HG03135 (cell line): ENCODE data around the gene MCU.
"Not testable (repeated sequence)": the region's sequence is repeated elsewhere in the genome, so short reads cannot be mapped to it uniquely, and the experiment has no call there.

Experiments used
- ATAC-seq: cut with Tn5 transposase; IDR thresholded peaks from one replicate; pipeline ENCODE4 v1.9.1; 2021; ENCODE audit warnings: mild to moderate bottlenecking, moderate library complexity; ENCODE audit not compliant: unreplicated experiment

MCU gene

GRCh38 chr10:72729528-72729927 lies 37.6 kb downstream of the MCU start:
- ATAC-seq = no peak

- ATAC-seq = no peak
These were observed 38.5 kb downstream of the MCU start for GRCh38 chr10:72730479-72730878.

GRCh38 chr10:72731916-72732419 lies 40.0 kb downstream of the MCU start:
- ATAC-seq = no peak

GRCh38 chr10:72732521-72732920 lies 40.6 kb downstream of the MCU start:
- no peak for ATAC-seq

GRCh38 chr10:72733989-72734388 lies 42.0 kb downstream of the MCU start:
- no peak for ATAC-seq

GRCh38 chr10:72735288-72735936 lies 43.5 kb downstream of the MCU start:
- no peak for ATAC-seq

- ATAC-seq = no peak
These were observed 44.4 kb downstream of the MCU start for GRCh38 chr10:72736176-72736827.

- no peak for ATAC-seq
These were observed 44.9 kb downstream of the MCU start for GRCh38 chr10:72736828-72737220.

GRCh38 chr10:72737357-72737756 lies 45.4 kb downstream of the MCU start:
- not testable (repeated sequence) for ATAC-seq

GRCh38 chr10:72738486-72738885 lies 46.5 kb downstream of the MCU start:
- ATAC-seq = no peak

- ATAC-seq = no peak
These were observed 48.6 kb downstream of the MCU start for GRCh38 chr10:72740528-72740927.

- no peak for ATAC-seq
These were observed 50.1 kb downstream of the MCU start for GRCh38 chr10:72742092-72742491.

GRCh38 chr10:72742797-72743196 lies 50.9 kb downstream of the MCU start:
- no peak for ATAC-seq

GRCh38 chr10:72744566-72744965 lies 52.6 kb downstream of the MCU start:
- no peak for ATAC-seq

- ATAC-seq = no peak
These were observed 54.8 kb downstream of the MCU start for GRCh38 chr10:72746426-72747363.

GRCh38 chr10:72747521-72747920 lies 55.6 kb downstream of the MCU start:
- ATAC-seq = no peak

GRCh38 chr10:72753760-72754231 lies 61.9 kb downstream of the MCU start:
- ATAC-seq = no peak

GRCh38 chr10:72754275-72755032 lies 62.5 kb downstream of the MCU start:
- no peak for ATAC-seq

- ATAC-seq = no peak
These were observed 64.9 kb downstream of the MCU start for GRCh38 chr10:72756674-72757385.

GRCh38 chr10:72757732-72758131 lies 65.8 kb downstream of the MCU start:
- ATAC-seq = no peak
